Kidney epithelial cell (primary cell): ENCODE results near the gene SAP30L. TPM values are rescaled to one million over a fixed set of nuclear protein-coding genes. Genes with fewer than 3 reads are reported as not detected.

Source experiments
- DNase-seq: peaks from one replicate; pipeline ENCODE4 v3.0.0-alpha.2; 2010; ENCODE audit warnings: low read depth
- H3K27me3 ChIP-seq: 2 replicates; pipeline ENCODE4 v1.6.0; 2011; ENCODE audit warnings: low read length; ENCODE audit not compliant: control insufficient read depth, insufficient read depth
- H3K36me3 ChIP-seq: 2 replicates; pipeline ENCODE4 v1.5.1; 2011; ENCODE audit warnings: low read length; ENCODE audit not compliant: control insufficient read depth, insufficient read depth
- H3K4me3 ChIP-seq: 2 replicates; pipeline ENCODE4 v1.5.1; 2011; ENCODE audit warnings: low read depth, mild to moderate bottlenecking, control low read depth, low read length
- total RNA-seq: library from RNA; depleted of rRNA; stranded (reverse); fragments of >200 nt; gene quantifications from 2 replicates; pipeline ENCODE4 v1.2.3, GENCODE V29; 2015
- TF ChIP-seq, protein P1 (sequence below): IDR thresholded peaks from 2 replicates; pipeline ENCODE4 v1.5.1; 2011; ENCODE audit warnings: mild to moderate bottlenecking, moderate library complexity, low read length, control low read depth, inconsistent platforms; ENCODE audit not compliant: insufficient read depth, poor library complexity, severe bottlenecking

The SAP30L gene
- total RNA-seq, 1 donor from 2014 or later: 30.8 TPM

GRCh38 chr5:154465169-154465568 lies 19.4 kb downstream of the SAP30L start:
- TF ChIP-seq, protein P1, sequence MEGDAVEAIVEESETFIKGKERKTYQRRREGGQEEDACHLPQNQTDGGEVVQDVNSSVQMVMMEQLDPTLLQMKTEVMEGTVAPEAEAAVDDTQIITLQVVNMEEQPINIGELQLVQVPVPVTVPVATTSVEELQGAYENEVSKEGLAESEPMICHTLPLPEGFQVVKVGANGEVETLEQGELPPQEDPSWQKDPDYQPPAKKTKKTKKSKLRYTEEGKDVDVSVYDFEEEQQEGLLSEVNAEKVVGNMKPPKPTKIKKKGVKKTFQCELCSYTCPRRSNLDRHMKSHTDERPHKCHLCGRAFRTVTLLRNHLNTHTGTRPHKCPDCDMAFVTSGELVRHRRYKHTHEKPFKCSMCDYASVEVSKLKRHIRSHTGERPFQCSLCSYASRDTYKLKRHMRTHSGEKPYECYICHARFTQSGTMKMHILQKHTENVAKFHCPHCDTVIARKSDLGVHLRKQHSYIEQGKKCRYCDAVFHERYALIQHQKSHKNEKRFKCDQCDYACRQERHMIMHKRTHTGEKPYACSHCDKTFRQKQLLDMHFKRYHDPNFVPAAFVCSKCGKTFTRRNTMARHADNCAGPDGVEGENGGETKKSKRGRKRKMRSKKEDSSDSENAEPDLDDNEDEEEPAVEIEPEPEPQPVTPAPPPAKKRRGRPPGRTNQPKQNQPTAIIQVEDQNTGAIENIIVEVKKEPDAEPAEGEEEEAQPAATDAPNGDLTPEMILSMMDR: no peak
- Histone ChIP-seq H3K36me3 (no peaks in the 10 kb centered on the region), H3K27me3 (peaks cover 7% of the 10 kb centered on the region), H3K4me3 (no peak overlapping the region)
- no peak for DNase-seq

- TF ChIP-seq, protein P1: no peak
- DNase-seq: no peak
- H3K4me3 ChIP-seq: no peak overlapping the region
- peaks cover 17% of the 10 kb centered on the region for H3K27me3 ChIP-seq
- H3K36me3 ChIP-seq: no peaks in the 10 kb centered on the region
Measured at GRCh38 chr5:154466147-154466546, 20.4 kb downstream of the SAP30L start.

GRCh38 chr5:154466671-154467070 lies 20.9 kb downstream of the SAP30L start:
- peaks cover 22% of the 10 kb centered on the region for H3K27me3 ChIP-seq
- TF ChIP-seq, protein P1: no peak
- H3K4me3 ChIP-seq: no peak overlapping the region
- no peaks in the 10 kb centered on the region for H3K36me3 ChIP-seq
- DNase-seq: no peak

GRCh38 chr5:154467655-154468354 lies 22.0 kb downstream of the SAP30L start:
- Histone ChIP-seq H3K4me3 (no peak overlapping the region), H3K36me3 (no peaks in the 10 kb centered on the region), H3K27me3 (peaks cover 30% of the 10 kb centered on the region)
- no peak for DNase-seq
- TF ChIP-seq, protein P1: peak; percentile 95

DNA sequence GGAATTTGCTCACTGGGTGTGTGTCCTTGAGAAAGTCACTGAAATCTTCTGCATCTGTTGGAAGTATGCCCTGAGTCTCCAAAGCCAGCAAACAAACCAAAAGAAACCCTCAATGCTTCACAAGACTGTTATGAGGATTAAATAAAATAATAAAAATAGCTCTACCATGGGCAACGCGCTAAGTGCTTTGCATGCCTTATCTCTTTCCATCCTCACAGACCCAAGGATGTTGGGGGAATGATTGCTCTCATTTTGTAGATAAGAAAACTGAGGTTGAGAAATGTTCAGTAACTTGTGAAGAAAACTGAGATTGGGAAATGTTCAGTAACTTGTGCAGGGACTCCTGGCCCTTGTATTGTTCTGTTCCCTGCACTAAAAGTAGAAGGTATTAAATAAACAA lies 24.3 kb downstream of the SAP30L start:
- Histone ChIP-seq H3K27me3 (peaks cover 53% of the 10 kb centered on the region), H3K36me3 (no peaks in the 10 kb centered on the region), H3K4me3 (no peak overlapping the region)
- DNase-seq: no peak
- TF ChIP-seq, protein P1: no peak
